HCT116 (cell line): ENCODE results near the gene EIPR1. TPM values are rescaled to one million over a fixed set of nuclear protein-coding genes. Genes with fewer than 3 reads are reported as not detected.

Source experiments
- ATAC-seq: fragments of 200-7000 bp; cut with Tn5 transposase; 2 replicates; pipeline ENCODE4 v1.9.1; 2020; ENCODE audit warnings: mild to moderate bottlenecking, moderate library complexity
- BruUV-seq: library from RNA; stranded (reverse); fragments of 400-500 nt; replicated peaks from 2 replicates; lab custom pipeline; 2021; lab: Mats Ljungman, UMichigan
- CTCF ChIA-PET: fragments of 300-600 bp; sonication (Branson Sonifier 250); formaldehyde crosslinking; loops from one replicate; lab custom pipeline; 2021; ENCODE audit warnings: antibody characterized with exemption; lab: Charles Lee
- POLR2A ChIA-PET: fragments of 300-600, 350-600 bp; sonication (Branson Sonifier 250); formaldehyde crosslinking; loops from one replicate; lab custom pipeline; 2021; ENCODE audit warnings: antibody characterized with exemption; lab: Charles Lee
- RAD21 ChIA-PET, 2 experiments: fragments of 300-600 bp; sonication (Branson Sonifier 250); formaldehyde crosslinking; loops; one replicate each; lab custom pipeline; 2023; ENCODE audit warnings: low total read pairs in 2 of 2; ENCODE audit not compliant: uncharacterized antibody in 2 of 2, unreplicated experiment in 2 of 2, low non-redundant PET in 1 of 2; lab: Charles Lee
- DNase-seq: peaks from one replicate; pipeline ENCODE4 v3.0.0-alpha.2; 2010; ENCODE audit warnings: low read depth, low spot score
- H2AFZ ChIP-seq: fragments of 200-600 bp; shearing (Covaris generic), sonication (generic); 2 replicates; pipeline ENCODE4 v1.6.1; 2017; ENCODE audit warnings: low read depth, mixed run types, mixed read lengths, antibody characterized with exemption, low read length; ENCODE audit not compliant: poor library complexity, severe bottlenecking
- H3K27ac ChIP-seq: 2 replicates; pipeline ENCODE4 v1.5.1; 2012; ENCODE audit warnings: low read depth, low read length
- H3K27me3 ChIP-seq: fragments of 200-600 bp; sonication (generic); 2 replicates; pipeline ENCODE4 v1.6.1; 2016; ENCODE audit warnings: mixed run types, low read length, mixed read lengths; ENCODE audit not compliant: insufficient read depth
- H3K36me3 ChIP-seq, 2 experiments: fragments of 200-500 bp in 1 of 2; fragments of 200-600 bp in 1 of 2; sonication (Bioruptor generic) in 1 of 2; sonication (generic) in 1 of 2; 2 replicates each; pipeline versions ENCODE4 v1.5.1 to v1.6.1; 2014 to 2016; ENCODE audit warnings: low read length in 2 of 2, inconsistent platforms in 1 of 2, mixed read lengths in 1 of 2, mixed run types in 1 of 2; ENCODE audit not compliant: insufficient read depth in 2 of 2, control insufficient read depth in 1 of 2
- H3K4me1 ChIP-seq, 2 experiments: fragments of 200-600 bp in 1 of 2; sonication (generic) in 1 of 2; 2 replicates each; pipeline versions ENCODE4 v1.5.1 to v1.6.1; 2012 to 2017; ENCODE audit warnings: low read length in 2 of 2, inconsistent platforms in 1 of 2, mild to moderate bottlenecking in 1 of 2, mixed read lengths in 1 of 2, mixed run types in 1 of 2, moderate library complexity in 1 of 2; ENCODE audit not compliant: insufficient read depth in 2 of 2, control insufficient read depth in 1 of 2
- H3K4me2 ChIP-seq: fragments of 200-600 bp; sonication (generic); 2 replicates; pipeline ENCODE4 v1.6.1; 2017; ENCODE audit warnings: mixed run types, low read length, mixed read lengths
- H3K4me3 ChIP-seq, 2 experiments: fragments of 200-600 bp in 1 of 2; sonication (generic) in 1 of 2; replicated peaks in 1 of 2; 2 replicates each; pipeline ENCODE4 v1.5.1; 2011 to 2016; ENCODE audit warnings: low read length in 2 of 2, control low read depth in 1 of 2, low read depth in 1 of 2, mild to moderate bottlenecking in 1 of 2, mixed read lengths in 1 of 2, mixed run types in 1 of 2
- H3K79me2 ChIP-seq: fragments of 200-600 bp; sonication (generic); 2 replicates; pipeline ENCODE4 v1.6.1; 2017; ENCODE audit warnings: mild to moderate bottlenecking, mixed run types, low read length, moderate library complexity, mixed read lengths; ENCODE audit not compliant: insufficient read depth
- H3K9ac ChIP-seq: fragments of 200-600 bp; sonication (generic); 2 replicates; pipeline ENCODE4 v1.6.1; 2016; ENCODE audit warnings: low read length, mixed read lengths
- H3K9me2 ChIP-seq: fragments of 200-600 bp; sonication (generic), shearing (Covaris generic); 2 replicates; pipeline ENCODE4 v1.6.1; 2017; ENCODE audit warnings: mixed run types, mild to moderate bottlenecking, moderate library complexity; ENCODE audit not compliant: insufficient read depth
- H3K9me3 ChIP-seq, 2 experiments: fragments of 200-500 bp in 1 of 2; fragments of 200-600 bp in 1 of 2; sonication (Bioruptor generic) in 1 of 2; sonication (generic) in 1 of 2; 2 replicates each; pipeline ENCODE4 v1.6.1; 2014 to 2017; ENCODE audit warnings: low read length in 2 of 2, mixed read lengths in 2 of 2, inconsistent platforms in 1 of 2, low read depth in 1 of 2, mild to moderate bottlenecking in 1 of 2, mixed run types in 1 of 2, moderate library complexity in 1 of 2; ENCODE audit not compliant: control insufficient read depth in 1 of 2, insufficient read depth in 1 of 2
- H4K20me1 ChIP-seq: fragments of 200-600 bp; sonication (generic), shearing (Covaris generic); 2 replicates; pipeline ENCODE4 v1.6.1; 2017; ENCODE audit warnings: mixed run types, mild to moderate bottlenecking, moderate library complexity; ENCODE audit not compliant: insufficient read depth
- ELF1 ChIP-seq: IDR thresholded peaks from 2 replicates; pipeline ENCODE4 v1.6.1; 2012; ENCODE audit warnings: low read depth, borderline replicate concordance
- JUND ChIP-seq: IDR thresholded peaks from 2 replicates; pipeline ENCODE4 v1.6.1; 2012
- POLR2A ChIP-seq: IDR thresholded peaks from 2 replicates; pipeline ENCODE4 v1.7.0; 2011; ENCODE audit warnings: borderline replicate concordance; ENCODE audit not compliant: insufficient read depth, insufficient read length; ENCODE audit errors: extremely low read depth
- SIN3A ChIP-seq: IDR thresholded peaks from 2 replicates; pipeline ENCODE4 v1.6.1; 2012; ENCODE audit warnings: low read depth
- SP1 ChIP-seq: IDR thresholded peaks from 2 replicates; pipeline ENCODE4 v1.6.1; 2012; ENCODE audit warnings: low read depth
- SRF ChIP-seq: IDR thresholded peaks from 2 replicates; pipeline ENCODE4 v1.6.1; 2012; ENCODE audit warnings: low read depth
- TCF7L2 ChIP-seq: IDR thresholded peaks from 2 replicates; pipeline ENCODE4 v1.7.0; 2011; ENCODE audit warnings: borderline replicate concordance, inconsistent platforms; ENCODE audit not compliant: insufficient read depth, insufficient read length; ENCODE audit errors: extremely low read depth
- YY1 ChIP-seq: IDR thresholded peaks from 2 replicates; pipeline ENCODE4 v1.6.1; 2011; ENCODE audit warnings: low read length, low read depth, moderate library complexity, mild to moderate bottlenecking; ENCODE audit not compliant: insufficient replicate concordance; ENCODE audit errors: extremely low read depth
- ZNF274 ChIP-seq: fragments of 200-500 bp; sonication (Bioruptor generic); IDR thresholded peaks from 2 replicates; pipeline ENCODE4 v1.6.1; 2014; ENCODE audit warnings: mild to moderate bottlenecking, low read depth, low read length, inconsistent platforms
- intact Hi-C: fragments of 100-400 bp; cut with micrococcal nuclease; formaldehyde crosslinking; loops from 2 replicates; pipeline ENCODE4 v1.10.0; 2022
- total RNA-seq: library from RNA; stranded (reverse); gene quantifications from one replicate; pipeline ENCODE4 v1.2.1, GENCODE V29; 2021; ENCODE audit not compliant: unreplicated experiment
- TF ChIP-seq, protein P1 (sequence below): IDR thresholded peaks from 2 replicates; pipeline ENCODE4 v1.6.1; 2012
- TF ChIP-seq, protein P2 (sequence below): IDR thresholded peaks from 2 replicates; pipeline ENCODE4 v1.6.1; 2012; ENCODE audit warnings: low read depth
- TF ChIP-seq, protein P3 (sequence below): IDR thresholded peaks from 2 replicates; pipeline ENCODE4 v1.6.1; 2012

EIPR1 gene
- total RNA-seq, 1 experiment from 2014 or later = 36.9 TPM

DNA sequence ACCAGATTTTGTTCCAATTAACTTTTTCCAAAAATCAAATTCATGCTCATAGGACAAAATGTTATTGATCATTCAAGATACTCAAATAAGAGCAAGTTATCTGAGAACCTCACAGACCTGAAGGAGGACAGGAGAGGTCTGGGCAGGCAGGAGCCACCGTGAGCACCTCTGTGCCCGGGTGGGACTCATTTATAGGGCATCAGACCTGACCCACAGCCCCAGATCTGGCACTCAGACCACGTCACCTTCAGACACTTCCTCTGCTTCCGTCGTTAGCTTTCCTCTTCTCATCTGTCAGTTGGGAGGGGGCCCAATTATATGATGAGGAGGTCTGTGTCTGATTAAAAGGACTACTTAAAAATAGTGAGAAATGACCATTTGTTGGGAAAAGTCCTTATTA is 169.4 kb downstream of the EIPR1 start:
- CTCF ChIA-PET = no interaction called here
- no peak for ATAC-seq

DNA sequence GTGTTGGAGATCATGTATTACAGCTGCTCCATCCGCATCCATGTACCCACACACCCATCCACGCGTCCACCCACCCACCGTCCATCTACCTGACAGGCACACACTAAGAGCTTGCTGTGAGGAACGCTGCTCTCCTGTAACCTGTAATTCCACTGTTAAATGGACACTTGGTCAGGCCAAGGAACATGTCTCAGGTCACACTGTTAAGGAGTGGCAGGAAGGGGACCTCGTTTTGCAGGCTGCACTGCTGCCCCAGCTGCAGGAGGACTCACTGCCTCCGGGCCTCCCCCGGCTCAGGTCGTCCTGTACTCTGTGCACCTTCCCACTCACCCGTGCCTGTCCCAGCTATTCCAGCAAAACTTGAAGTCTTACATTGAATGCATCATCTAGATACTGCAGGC is 170.5 kb downstream of the EIPR1 start:
- H3K79me2 ChIP-seq = 0 out of 2 replicates have a peak, but pooled peaks cover 4% of the 10 kb centered on the region
- H3K27me3 ChIP-seq = no peaks in the 10 kb centered on the region
- intact Hi-C loops = no loop called here
- H3K9ac ChIP-seq = no peak overlapping the region
- H3K4me1 ChIP-seq = no peaks in the 10 kb centered on the region
- no peaks in the 10 kb centered on the region for H3K9me2 ChIP-seq
- ATAC-seq (no peak), DNase-seq (no peak)
- H3K4me3 ChIP-seq = no peak overlapping the region
- no peaks in the 10 kb centered on the region; a peak in 1 of 4 replicates for H3K36me3 ChIP-seq
- no peaks in the 10 kb centered on the region for H3K9me3 ChIP-seq
- no peak overlapping the region for H2AFZ ChIP-seq
- no peak overlapping the region for H3K4me2 ChIP-seq
- ChIA-PET POLR2A (no interaction called here), RAD21 (no interaction called here), CTCF (no interaction called here)
- no peaks in the 10 kb centered on the region for H4K20me1 ChIP-seq
- TF ChIP-seq ELF1 = no peak
- TF ChIP-seq JUND = no peak
- TF ChIP-seq, protein P1, sequence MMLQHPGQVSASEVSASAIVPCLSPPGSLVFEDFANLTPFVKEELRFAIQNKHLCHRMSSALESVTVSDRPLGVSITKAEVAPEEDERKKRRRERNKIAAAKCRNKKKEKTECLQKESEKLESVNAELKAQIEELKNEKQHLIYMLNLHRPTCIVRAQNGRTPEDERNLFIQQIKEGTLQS = no peak
- no peak for TF ChIP-seq POLR2A
- TF ChIP-seq, protein P2, sequence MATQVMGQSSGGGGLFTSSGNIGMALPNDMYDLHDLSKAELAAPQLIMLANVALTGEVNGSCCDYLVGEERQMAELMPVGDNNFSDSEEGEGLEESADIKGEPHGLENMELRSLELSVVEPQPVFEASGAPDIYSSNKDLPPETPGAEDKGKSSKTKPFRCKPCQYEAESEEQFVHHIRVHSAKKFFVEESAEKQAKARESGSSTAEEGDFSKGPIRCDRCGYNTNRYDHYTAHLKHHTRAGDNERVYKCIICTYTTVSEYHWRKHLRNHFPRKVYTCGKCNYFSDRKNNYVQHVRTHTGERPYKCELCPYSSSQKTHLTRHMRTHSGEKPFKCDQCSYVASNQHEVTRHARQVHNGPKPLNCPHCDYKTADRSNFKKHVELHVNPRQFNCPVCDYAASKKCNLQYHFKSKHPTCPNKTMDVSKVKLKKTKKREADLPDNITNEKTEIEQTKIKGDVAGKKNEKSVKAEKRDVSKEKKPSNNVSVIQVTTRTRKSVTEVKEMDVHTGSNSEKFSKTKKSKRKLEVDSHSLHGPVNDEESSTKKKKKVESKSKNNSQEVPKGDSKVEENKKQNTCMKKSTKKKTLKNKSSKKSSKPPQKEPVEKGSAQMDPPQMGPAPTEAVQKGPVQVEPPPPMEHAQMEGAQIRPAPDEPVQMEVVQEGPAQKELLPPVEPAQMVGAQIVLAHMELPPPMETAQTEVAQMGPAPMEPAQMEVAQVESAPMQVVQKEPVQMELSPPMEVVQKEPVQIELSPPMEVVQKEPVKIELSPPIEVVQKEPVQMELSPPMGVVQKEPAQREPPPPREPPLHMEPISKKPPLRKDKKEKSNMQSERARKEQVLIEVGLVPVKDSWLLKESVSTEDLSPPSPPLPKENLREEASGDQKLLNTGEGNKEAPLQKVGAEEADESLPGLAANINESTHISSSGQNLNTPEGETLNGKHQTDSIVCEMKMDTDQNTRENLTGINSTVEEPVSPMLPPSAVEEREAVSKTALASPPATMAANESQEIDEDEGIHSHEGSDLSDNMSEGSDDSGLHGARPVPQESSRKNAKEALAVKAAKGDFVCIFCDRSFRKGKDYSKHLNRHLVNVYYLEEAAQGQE = no peak
- no peak for TF ChIP-seq SIN3A
- TF ChIP-seq TCF7L2 = no peak
- TF ChIP-seq, protein P3, sequence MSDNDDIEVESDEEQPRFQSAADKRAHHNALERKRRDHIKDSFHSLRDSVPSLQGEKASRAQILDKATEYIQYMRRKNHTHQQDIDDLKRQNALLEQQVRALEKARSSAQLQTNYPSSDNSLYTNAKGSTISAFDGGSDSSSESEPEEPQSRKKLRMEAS = no peak
- no TSS peak for BruUV-seq
- H3K27ac ChIP-seq = no peak overlapping the region

More for the DNA sequence above, 169.4 kb downstream of the EIPR1 start:
- Histone ChIP-seq H3K79me2 (no peaks in the 10 kb centered on the region), H2AFZ (no peak overlapping the region), H3K4me2 (no peak overlapping the region), H4K20me1 (no peaks in the 10 kb centered on the region), H3K36me3 (no peaks in the 10 kb centered on the region; a peak in 1 of 4 replicates), H3K27me3 (no peaks in the 10 kb centered on the region), H3K4me3 (no peak overlapping the region), H3K9me3 (no peaks in the 10 kb centered on the region), H3K27ac (no peak overlapping the region), H3K9ac (no peak overlapping the region), H3K9me2 (no peaks in the 10 kb centered on the region)
- no peak for DNase-seq
- ChIA-PET POLR2A (no interaction called here), RAD21 (no interaction called here)
- no peak for TF ChIP-seq ZNF274
- TF ChIP-seq SP1 = no peak
- no peak for TF ChIP-seq ELF1
- TF ChIP-seq YY1 = no peak
- no peak for TF ChIP-seq SRF
- no peak for TF ChIP-seq TCF7L2
- TF ChIP-seq, all 23 proteins: peak for 0
- intact Hi-C loops = no loop called here
- BruUV-seq = no TSS peak
- no peaks in the 10 kb centered on the region for H3K4me1 ChIP-seq
